PFSK-1 (cell line): ENCODE results near the gene EFHC2.

Experiments
- REST ChIP-seq, 2 experiments: IDR thresholded peaks; 2 replicates each; pipeline versions ENCODE4 v1.6.1 to v1.8.0; 2011 to 2012; ENCODE audit warnings: low read depth in 2 of 2, low read length in 2 of 2, control low read depth in 1 of 2, inconsistent platforms in 1 of 2, mild to moderate bottlenecking in 1 of 2, moderate library complexity in 1 of 2; ENCODE audit not compliant: insufficient read depth in 1 of 2
- SIN3A ChIP-seq: IDR thresholded peaks from 2 replicates; pipeline ENCODE4 v1.6.1; 2012; ENCODE audit warnings: mild to moderate bottlenecking, low read length, moderate library complexity, borderline replicate concordance; ENCODE audit not compliant: insufficient read depth

- TF ChIP-seq SIN3A: no peak
- TF ChIP-seq REST (IDR thresholded peaks at IDR 0.05; ENCODE audit: insufficient read depth in 1 of 2, low read depth in 2 of 2, low read length in 2 of 2): no peak
These were observed 186.7 kb downstream of the EFHC2 start for GRCh38 chrX:44156726-44157125.
